ENCODE results near the gene ARID5A.
"Not testable (repeated sequence)": the region's sequence is repeated elsewhere in the genome, so short reads cannot be mapped to it uniquely, and the experiment has no call there.

Gene ARID5A

DNA sequence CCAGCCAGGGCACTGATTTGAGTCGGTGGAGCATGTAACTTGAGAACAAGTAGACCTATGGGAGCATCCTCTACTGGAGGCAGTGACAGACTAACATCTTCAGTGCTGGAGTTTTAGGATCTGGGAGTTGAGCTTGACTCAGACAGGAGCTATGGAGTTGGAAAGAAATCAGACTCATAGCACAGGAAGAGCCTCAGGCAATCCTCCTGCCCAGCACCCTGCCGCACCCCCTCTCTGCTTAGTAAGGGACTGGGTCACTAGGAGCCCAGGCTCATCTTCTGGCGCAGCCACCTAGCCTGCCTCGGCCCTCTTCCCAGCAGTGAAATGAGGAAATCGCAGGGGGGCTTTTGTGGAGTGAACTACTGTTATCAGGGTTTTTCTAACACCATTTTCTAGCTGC is 3.6 kb downstream of the ARID5A start:
- DNase-seq (ENCODE audit: low spot score) = no peak

DNA sequence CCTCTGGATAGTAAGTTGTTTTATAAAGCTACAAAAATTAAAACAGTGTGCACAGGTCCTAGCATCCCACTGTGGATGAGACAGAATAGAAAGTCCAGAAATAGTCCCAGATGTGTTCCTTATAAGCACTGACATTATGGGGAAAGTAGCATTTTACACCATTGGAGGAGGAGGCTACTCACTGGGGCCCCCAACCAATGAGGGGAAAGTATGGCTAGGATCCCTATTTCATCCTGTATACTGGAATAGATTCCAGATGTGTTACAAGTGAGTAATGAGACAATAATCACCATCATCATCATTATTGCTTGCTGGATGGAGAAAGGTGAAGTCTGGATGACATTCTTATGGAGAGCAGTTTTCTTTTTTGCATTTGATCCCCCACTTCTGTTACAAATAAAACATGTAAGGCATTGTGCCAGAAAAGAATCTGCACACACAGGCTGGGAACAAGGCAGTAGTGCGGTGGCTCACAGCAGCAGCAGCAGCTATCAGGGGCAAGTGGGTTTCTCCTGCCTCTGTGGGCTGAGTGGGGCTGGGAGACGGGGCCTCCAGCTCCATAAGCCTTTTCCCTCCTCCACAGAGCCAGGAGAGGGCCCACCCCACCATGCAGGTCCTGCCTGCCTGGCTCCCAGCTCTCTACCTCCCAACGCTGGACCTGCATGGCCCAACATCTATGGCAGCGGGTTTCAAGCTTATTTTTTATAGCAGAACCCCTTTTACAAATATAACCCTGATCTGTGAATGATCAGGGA is 5.0 kb downstream of the ARID5A start:
- DNase-seq (ENCODE audit: low spot score) = no peak

DNA sequence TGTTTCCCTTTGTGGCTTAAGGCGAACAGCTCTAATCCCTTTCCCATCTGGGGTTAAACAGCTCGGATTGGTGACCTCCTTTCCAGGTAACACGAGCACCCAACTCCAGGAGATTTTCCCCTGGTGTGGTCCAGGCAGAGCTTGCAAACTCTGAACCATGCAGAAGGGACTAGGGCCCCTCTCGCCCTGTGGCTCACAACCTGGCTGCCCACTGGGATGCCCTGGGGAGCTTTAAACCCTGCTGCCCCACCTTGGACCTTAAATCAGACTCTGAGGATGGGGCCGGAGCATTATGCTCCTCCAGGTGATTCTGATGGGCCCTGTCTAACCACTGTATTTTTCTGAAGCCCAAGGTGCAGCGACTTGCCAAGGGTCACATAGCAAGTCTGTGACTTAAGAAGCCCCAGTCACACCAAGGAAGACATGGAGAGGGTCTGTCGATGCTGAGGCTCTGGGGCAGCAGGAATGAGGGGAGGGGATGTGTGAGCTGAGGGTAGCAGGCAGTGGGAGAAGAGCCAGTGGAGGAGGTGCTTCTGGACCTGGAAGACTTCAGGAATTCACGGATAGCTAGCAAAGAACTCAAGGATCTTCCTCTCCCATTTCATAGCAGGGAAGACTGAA is 5.9 kb downstream of the ARID5A start:
- DNase-seq (ENCODE audit: low spot score) = no peak

DNA sequence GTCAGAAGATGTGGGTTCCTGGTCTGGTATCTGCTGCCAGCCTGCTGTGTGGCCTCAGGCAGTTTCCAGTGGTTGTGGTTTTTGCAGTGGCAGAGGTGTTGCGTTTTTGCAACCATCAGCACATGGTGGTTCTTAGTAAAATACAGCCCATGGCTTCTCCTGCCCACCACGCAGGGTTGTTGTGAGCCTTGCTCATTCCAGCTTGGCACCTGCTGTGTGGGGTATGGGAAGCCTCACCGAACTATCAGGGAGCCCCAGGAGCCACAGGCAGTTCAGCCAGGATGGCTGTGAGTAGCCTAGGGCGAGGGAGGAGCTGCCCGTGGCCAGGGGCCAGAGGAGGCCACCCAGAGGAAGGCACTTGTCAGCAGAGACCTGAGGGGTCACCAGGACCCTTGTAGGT is 9.8 kb downstream of the ARID5A start:
- DNase-seq (ENCODE audit: low spot score) = no peak

DNA sequence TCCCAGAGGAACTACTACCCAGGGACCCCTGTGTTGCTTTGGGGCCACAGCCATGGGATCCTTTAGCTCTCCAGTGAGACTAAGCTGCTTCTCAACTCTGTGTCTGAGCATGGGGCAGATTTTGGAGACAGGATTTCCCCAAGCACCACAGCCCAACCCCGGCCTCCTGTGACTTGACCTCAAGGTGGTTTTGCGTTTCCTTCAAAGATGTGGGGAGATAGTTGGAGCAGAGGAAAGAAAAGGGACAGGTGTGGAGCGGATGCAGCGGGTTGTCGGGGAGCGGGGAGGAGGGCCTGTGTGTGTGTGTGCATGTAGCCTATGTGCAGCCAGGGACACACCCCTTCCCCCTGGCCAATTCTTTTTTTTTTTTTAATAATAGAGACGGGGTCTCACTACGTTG is 10.2 kb downstream of the ARID5A start:
- DNase-seq (ENCODE audit: low spot score) = no peak

DNA sequence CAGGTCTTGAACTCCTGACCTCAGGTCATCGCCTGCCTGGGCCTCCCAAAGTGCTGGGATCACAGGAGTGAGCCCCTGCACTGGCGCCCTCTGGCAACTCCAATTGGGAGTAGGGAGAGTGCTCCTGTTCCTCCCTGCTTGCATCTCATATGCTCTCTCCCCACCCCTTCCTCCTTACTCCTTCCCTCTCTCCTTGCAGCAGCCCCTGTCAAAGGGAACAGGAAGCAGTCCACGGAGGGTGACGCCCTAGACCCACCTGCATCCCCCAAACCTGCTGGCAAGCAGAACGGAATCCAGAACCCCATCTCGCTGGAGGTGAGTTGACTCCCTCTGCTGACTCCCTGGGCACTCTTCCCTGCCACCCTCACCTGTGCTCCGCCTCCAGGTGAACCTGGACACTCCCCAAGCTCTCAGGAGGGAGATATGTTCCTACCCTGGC is 10.7 kb downstream of the ARID5A start:
- no peak for DNase-seq (ENCODE audit: low spot score)

DNA sequence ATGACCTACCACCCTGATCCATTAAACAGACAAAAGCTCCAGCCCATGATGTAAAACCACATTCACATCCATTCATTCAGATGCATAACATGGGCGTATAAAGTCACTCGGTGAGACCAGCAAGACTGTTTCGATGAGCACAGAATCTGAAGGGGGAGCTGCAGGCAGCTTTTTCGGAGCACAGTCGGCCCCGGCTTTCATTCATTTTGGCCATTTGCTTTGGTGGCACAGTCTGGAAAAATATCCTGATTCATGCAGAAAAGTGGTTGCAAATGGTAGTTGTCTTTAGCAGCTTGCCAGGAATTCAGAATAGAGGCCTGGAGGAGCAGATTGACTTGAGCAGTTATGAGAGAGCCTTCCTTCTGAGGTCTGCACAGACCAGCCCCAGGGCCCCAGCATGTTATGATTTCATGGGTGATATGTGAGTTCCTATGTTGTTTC is 11.2 kb downstream of the ARID5A start:
- no peak for DNase-seq (ENCODE audit: low spot score)

DNA sequence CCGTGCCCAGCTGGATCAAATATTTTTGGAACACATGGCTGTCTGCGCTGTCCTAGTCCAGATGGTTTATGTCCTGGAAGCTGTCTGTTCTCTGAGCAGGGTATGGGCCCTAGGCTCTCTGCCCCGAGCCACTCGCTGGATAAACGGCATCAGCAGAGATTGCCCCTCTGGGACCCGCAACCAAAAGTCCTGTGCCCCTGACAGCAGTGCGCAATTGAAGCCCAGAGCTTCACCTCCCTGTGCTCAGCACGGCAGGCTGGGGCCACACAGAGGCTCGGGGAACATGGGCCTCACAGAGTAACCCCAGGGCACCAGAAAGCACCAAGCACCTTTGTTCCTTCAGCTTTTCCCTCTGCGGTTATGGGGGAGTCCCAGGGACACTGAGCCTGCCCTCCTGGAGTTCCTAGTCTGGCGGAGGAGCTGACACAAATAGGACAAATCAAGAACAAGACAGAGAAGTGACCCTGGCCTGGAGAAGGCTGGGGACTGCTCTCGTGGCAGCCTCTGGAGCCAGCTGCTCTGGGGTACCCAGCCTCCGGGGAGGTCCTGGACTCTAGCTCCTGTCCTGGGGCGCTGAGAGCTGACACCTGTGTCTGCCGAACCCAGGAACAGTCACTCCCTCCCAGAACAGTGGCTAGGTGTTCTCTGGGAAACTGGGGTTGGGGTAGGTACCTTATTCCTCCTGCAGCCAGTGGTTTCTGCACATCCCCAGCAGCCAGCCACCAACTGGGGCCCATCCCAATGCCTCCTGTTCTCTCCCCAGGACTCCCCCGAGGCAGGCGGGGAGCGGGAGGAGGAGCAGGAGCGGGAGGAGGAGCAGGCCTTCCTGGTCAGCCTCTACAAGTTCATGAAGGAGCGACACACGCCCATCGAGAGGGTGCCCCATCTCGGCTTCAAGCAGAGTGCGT is 12.3 kb downstream of the ARID5A start:
- DNase-seq (ENCODE audit: low spot score) = no peak

DNA sequence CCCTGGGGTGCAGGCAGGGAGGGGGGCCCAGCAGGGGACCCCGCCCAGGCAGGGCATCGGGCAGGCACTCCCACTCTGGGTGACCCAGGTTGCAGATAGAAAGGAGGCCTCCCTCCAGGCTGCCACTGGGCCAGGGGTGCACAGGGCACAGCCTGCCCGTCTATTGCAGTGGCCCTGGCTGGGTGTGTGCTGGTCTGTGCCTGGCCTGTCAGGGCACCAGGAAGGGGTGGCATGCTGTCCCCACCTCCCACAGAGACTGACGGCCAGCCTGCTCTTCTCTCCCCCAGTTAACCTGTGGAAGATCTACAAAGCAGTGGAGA is 12.9 kb downstream of the ARID5A start:
- DNase-seq (ENCODE audit: low spot score) = no peak

DNA sequence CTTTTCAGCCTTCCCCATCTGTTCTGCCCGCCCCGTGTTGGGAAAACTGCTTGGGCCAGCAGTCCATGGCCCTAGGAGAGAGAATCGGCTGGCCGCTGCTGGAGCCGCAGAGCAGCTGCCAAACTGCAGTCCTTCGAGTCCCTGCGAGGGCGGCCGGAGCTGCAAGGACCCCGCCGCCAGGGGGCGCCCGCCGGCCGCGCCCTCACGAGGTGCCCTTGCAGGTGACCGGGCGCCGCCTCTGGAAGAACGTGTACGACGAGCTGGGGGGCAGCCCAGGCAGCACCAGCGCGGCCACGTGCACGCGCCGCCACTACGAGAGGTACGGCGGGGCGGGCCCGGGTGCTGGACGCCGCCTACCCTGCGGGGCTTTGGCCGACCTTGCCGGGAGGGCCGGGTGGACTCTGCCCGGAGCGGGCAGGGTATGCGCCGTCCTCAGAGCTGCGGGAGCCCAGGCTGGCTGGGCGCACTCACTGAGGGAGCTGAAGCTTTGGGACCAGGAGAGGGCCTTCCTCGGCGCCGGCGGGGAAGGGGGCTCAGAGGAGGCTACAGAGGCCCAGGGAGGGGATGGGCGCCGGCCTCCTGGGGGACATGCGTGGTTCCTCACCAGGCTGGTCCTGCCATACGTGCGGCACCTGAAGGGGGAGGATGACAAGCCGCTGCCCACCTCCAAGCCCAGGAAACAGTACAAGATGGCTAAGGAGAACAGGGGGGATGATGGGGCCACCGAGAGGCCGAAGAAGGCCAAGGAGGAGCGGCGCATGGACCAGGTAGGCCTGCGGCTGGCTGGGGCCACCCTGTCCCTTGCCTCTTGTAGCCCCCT is 13.6 kb downstream of the ARID5A start:
- no peak for DNase-seq (ENCODE audit: low spot score)

DNA sequence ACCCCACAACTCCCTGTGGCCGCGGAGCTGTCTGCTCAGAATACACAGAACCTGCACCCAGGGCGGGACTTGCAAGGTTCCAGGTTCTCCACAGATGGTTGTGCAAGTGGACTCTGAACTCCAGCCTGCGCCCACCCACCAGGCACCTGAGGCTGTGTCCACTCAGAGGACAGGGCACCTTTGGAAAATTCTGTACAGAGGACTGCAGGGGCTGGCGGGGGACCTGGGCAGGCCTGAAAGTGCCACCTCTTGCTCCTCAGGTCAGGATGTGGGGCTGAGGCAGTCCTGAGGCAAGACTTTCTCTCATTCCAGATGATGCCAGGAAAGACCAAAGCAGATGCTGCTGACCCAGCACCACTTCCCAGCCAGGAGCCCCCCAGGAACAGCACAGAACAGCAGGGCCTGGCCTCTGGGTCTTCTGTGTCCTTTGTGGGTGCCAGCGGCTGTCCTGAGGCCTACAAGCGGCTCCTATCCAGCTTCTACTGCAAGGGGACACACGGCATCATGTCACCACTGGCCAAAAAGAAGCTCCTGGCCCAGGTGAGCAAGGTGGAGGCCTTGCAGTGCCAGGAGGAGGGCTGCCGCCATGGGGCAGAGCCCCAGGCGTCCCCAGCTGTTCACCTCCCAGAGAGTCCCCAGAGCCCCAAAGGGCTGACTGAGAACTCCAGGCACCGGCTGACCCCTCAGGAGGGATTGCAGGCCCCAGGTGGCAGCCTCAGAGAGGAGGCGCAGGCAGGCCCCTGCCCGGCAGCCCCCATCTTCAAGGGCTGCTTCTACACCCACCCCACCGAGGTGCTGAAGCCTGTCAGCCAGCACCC is 14.4 kb downstream of the ARID5A start:
- DNase-seq (ENCODE audit: low spot score) = no peak

DNA sequence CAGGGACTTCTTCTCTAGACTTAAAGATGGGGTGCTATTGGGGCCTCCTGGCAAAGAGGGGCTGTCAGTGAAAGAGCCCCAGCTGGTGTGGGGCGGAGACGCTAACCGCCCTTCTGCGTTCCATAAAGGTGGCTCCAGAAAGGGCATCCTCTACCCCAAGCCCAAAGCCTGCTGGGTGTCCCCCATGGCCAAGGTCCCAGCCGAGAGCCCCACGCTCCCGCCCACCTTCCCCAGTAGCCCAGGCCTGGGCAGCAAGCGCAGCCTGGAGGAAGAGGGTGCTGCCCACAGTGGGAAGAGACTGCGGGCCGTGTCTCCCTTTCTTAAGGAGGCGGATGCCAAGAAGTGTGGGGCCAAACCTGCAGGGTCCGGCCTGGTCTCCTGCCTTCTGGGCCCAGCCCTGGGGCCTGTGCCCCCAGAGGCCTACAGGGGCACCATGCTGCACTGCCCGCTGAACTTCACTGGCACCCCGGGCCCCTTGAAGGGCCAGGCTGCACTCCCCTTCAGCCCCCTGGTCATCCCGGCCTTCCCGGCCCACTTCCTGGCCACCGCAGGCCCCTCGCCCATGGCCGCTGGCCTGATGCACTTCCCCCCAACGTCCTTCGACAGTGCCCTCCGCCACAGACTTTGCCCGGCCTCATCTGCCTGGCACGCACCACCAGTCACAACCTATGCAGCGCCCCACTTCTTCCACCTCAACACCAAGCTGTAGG is 15.2 kb downstream of the ARID5A start:
- no peak for DNase-seq (ENCODE audit: low spot score)

DNA sequence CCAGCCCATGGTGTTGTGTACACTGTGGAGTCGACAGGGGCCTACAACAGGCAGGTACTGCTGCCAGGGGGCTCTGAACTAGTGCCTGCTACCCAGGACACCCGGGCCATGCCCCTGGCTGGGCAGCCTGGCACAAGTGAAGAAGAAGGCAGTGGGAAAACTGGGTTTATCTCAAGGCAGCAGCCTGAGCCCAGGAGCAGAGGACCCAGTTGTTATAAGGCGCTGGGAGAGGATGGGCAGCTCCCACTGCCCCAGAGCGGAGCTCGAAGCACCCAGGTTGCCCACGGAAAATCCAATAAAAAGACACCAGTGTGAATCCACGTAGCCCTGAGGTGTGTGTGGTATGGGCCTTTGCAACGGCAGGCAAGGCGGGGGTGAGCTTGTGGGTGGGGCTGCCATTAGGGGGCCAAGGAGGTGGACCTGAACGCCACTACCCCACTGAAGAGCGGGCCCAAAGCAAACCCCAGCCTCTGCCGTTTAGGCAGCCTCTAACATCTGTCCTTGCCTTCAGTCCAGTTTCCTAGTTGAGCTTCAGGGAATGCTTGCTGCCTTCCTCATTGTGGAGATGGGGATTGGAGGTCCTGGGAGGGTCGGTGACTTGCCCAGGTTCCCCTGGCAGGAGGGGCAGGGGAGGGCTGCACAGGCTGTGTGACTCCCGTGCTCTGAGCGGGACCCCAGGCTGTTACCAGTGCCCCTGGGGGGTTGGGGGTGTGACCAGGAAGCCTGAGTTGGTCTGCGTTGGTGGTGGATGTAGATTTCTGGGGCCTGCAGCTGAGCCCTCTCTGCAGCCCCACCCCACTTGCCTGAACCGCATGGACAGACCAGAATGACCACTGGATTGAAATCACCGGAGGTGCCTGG is 16.0 kb downstream of the ARID5A start:
- no peak for DNase-seq (ENCODE audit: low spot score)

DNA sequence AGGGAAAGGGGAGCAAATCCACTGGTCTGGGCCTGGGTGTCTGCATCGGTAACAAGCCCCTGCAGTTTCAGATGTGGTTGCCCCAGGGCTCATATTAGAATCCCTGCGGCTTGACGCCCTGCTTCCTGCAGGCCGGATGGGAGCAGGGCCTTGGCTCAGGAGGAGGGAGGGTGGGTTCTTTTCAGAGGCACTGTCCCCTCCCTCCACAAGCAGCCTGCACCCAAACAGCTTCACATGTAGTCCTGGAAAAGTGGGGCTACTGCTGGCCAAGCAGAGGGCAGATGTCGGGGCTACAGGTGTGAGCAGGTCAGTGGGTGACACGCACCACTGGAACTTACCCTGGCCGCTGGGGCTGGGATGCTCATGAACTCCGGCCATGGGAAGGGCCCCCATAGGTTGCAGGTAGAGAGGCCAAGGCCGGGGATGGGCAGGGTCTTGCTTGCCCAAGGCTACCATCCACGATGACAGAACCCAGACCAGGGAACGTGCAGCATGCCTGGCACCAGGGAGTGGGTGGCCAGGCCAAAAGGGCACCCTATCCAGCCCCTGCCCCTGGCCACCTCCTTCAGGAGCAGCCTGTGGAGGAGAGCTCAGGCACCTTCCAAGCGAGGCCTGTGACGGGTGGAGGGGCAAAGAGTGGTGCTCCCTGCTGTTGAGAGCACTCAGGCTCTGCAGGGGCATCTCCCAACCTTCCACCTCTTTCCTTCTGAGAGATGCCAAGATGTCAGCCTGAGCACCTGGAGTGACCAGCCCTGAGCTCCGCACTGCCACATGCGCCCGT is 16.8 kb downstream of the ARID5A start:
- DNase-seq (ENCODE audit: low spot score) = no peak

DNA sequence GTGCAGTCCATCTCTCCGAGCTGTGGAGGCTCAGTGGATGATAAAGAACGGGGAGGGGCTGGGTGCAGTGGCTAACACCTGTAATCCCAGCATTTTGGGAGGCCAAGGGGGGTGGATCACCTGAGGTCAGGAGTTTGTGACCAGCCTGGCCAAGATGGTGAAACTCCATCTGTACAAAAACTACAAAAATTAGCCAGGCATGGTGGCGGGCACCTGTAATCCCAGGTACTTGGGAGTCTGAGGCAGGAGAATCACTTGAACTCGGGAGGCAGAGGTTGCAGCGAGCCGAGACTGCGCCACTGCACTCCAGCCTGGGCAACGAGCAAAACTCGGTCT is 17.4 kb downstream of the ARID5A start:
- DNase-seq (ENCODE audit: low spot score) = not testable (repeated sequence)

DNA sequence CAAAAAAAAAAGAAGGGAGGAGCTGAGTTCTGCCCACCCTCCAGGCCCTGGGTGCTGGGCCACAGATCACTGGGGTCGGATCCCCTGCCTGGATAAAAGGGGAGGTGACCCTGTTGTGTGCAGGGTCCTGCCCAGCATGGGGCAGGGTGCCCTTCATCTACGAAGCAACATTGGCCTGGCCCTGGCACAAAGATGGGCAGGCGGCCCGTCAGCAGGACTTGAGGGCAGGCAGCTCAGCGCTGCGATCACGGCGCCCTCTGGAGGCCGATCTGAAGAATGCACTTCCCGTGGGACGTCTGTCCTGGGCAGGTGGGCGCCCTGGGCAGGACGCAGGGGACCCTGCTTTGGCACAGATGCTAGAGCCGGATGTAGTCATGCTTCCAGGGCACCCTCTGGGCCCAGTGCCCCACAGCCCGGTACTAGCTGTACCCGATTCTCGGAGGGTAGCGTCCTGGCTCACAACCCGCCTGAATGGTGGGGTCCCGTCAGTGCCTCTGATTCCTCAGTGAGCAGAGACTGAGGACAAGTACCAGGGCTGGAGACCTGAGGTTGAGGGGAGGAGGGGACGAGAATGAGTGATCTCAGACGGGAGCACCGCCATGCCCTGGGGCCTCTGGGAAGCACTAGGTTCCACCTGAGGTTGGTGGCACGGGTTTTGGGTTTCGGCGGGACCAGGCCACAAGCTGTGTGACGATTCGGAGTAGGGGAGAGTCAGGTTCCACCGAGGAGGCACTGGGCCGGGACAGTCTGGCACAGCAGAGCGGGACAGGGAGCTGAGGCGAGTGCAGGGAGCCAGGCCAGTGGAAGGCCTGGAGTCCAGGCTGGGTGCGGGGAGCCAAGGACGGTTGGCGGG is 18.0 kb downstream of the ARID5A start:
- DNase-seq (ENCODE audit: low spot score) = peak; percentile 69

DNA sequence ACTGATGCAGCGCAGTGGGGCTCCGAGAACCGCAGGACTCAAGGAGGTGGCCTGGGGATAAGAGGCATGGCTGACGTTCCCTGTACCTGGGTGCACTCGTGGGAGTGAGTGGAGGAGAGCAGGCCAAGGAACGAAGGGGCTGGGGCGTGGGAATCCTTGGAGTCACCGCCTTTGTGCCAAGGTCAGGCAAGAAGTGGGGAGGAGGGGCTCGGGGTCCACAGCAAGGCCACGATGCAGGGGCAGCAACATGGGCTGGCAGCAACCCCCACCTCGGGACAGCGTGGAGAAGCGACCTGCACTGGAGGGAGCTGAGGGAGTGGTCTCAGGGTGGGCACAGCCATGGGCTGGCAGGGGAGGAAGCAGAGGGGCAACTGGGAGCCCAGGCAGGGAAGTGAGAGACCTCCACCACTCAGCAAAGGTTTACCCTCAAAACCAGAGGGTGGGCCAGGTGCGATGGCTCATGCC is 18.6 kb downstream of the ARID5A start:
- no peak for DNase-seq (ENCODE audit: low spot score)

Measured in pons (tissue), 1 donor.